Renal cortical epithelial cell (primary cell): ENCODE measurements around the gene XPNPEP2. TPM values are rescaled to one million over a fixed set of nuclear protein-coding genes. Genes with fewer than 3 reads are reported as not detected.

Experiments
- DNase-seq: peaks from one replicate; pipeline ENCODE4 v3.0.0-alpha.2; 2011; ENCODE audit warnings: low read depth
- total RNA-seq: library from RNA; depleted of rRNA; stranded (reverse); fragments of >200 nt; gene quantifications from 2 replicates; pipeline ENCODE4 v1.2.3, GENCODE V29; 2014

The XPNPEP2 gene
- total RNA-seq, 1 donor from 2014 or later, result not detected

DNA sequence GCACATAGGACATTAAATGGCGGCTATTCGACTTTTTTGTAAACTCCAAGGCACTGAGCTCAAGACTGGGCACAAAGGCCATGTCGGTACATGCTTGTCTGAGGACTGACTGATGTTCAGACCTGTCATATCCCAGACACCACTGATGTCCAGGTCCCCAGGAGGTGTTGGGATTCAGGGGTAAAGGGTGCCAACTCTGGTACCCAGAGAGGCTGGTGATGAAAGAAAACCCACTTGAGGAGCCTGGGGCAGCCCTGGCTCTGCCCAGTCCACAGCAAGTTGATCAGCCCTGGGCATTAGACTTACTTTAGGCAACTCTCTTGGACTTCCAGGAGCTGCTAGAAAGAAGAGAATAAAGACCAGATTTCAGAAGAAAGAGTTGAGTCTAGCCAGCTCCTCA, 59.7 kb downstream of the XPNPEP2 start:
- no peak for DNase-seq

DNA sequence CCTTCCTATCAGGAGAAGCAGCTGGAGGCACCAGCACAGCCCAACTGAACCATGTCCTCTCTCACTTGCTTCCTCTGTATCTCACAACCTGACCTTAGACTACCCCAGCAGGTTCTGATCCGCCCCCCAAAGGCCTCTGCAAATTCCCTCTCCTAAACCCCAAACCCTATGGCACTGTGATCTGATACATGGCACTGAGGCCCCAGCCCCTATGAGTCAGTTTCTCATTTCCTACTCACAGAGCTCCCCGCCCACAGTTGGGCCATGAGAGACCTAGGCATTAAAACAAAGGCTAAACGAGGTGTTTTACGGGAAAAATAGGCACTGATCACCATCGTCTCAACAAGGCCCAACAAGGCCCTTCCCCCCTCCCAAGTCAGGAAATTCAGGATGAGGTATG, 60.1 kb downstream of the XPNPEP2 start:
- DNase-seq, result no peak

DNA sequence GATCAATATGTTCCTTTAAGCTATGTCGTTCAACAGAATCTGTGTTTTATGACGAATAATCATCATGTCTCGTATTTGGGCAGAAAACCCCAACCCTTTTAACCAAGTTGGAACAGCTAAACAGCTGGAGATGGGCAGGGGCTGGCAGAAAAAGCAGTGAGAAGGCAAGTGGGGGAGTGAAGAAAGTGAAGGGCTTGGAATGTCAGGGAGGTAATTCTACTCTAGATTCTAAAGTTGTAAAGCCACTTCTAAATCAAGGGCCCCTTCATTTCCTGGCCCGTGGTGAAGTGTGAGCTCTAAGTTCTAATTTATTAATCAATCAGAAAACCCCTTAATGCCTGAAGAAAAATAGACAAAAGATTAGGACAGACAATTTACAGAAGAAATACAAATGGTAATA, 61.4 kb downstream of the XPNPEP2 start:
- DNase-seq, result no peak

DNA sequence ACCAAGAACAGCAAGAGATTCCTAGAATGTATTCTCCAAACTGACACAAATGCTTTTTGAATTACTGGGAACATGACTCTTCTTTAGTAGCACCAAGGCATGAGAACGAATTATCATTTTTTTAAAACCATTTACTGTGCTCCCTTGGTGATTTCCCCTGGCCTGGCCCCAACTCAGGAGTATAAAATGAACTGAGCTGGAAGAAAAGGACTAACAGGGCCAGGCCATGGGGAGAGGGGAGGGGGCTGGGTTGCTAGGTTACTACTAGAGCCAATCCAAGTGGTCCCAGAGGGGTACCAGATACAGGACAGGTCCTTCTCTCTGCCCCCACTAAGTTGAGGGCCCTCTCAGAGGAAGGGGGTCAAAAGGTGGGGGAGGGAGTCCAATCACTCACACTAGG, 64.1 kb downstream of the XPNPEP2 start:
- no peak for DNase-seq

DNA sequence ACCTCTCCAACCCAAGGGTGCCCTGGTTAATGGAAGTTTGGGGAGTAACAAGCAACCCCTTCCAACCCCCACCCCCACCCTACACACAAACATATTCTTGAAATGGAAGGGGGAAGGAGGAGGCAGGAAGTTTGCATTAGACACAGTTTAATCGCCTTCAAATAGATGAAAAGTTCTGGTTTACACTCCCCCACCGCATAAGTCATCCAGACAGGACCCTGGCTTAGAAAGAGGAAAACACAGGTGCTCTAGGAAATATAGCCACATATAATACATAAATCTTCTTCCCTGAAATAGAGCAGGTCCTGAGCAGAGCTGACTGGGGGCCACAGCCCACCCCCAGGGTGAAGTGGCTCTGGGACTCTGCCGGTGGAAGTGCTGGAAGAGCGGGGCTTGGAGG, 66.0 kb downstream of the XPNPEP2 start:
- DNase-seq, result no peak

DNA sequence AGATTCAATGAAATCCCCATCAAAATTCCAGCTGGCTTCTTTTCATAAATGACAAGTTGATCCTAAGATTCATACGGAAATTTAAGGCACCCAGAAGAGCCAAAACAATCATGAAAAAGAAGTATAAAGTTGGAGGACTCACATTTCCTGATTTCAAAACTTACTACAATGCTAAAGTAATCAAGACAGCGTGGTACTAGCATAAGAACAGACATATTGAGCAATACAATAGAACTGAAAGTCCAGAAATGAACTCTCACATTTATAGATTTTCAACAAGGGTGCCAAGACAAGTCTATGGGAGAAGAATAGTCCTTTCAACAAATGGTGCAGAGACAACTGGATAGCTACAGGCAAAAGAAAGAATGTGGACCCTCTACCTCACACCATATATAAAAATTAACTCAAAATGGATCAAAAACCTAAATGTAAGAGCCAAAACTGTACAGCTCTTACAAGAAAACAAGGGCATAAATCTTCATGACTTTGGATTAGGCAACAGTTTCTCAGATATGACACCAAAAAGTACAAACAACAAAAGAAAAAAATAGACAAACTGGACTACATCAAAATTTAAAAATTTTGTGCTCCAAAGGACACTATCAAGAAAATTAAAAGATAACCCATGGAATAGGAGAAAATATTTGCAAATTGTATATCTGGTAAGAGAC, 69.5 kb downstream of the XPNPEP2 start:
- no peak for DNase-seq

DNA sequence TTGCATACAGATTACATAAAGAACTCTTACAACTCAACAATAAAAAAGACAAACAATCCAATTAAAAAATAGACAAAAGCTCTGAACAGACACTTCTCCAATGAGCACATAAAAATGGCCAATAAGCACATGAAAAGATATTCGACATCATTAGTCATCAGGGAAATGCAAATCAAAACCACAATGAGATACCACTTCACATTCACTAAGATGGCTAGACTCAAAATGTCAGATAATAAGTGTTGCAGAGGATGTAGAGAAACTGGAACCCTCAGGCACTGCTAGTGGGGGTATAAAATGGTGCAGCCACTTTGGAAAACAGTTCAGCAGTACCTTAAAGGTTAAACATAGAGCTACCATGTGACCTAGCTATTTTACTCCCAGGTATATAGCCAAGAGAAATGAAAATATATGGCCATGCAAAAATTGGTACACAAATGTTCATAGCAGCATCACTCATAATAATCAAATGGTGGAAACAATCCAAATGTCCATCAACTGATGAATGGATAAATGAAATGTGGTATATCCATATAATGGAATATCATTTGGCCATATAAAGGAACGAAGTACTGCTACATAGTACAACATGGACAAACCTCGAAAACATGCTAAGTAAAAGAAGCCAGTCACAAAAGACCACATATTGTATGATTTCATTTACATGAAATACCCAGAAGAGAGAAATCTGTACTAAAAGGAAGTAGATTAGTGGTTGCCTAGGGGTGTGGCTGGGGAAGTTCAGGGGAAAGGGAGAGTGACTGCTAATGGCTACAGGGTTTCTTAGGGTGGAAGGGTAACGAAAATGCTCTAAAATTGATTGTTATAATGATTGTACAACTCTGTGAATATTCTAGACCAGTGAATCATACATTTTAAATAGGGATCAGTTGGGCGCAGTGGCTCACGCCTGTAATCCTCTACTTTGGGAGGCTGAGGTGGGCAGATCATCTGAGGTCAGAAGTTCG, 70.3 kb downstream of the XPNPEP2 start:
- DNase-seq, result no peak

DNA sequence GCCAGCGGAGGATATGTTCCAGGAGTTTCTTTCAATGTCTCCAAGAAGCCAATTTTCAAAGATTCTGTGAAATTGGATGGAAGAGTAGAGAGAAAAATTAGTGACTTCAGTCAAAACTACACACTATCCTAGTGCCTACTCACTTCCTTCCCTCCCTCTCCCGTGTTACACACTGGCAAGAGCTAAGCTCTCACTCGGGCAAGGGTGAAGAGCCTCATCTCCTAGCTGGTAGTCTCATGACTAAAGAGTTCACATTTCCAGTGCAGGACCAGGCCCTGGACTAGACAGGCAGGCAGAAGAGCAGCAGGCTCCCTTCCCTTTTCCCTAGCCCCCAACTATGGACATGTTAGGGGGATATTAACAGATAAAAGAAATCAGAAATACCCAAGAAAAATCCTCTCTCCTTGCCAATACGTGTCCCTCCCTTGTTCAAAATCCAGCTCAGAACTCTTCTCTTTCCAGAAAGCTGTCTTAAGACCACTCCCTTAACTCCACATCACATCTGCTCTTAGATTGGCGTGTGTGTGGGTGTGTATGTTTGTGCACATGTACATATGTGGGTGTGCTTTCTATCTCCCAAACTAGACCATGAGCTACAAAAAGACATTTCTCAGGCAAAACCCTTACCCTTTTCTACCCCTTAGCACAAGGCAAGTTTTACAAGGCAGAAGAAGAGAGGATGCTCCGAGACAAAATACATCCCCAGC, 75.0 kb downstream of the XPNPEP2 start:
- no peak for DNase-seq

DNA sequence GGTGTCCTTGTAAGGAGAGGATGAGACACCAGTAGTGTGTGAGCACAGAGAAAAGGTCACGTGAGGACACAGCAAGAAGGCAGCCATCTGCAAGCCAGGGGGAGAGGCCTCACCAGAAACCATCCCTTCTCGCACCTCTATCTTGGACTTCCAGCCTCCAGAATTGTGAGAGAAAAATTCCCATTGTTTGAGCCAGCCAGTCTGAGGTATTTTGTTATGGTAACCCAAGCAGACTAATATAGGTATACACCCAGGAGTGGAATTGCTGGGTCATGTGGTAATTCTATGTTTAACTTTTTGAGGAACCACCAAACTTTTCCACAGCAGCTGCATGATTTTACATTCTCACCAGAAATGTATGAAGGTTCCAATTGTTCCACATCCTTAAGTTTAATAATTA, 79.3 kb downstream of the XPNPEP2 start:
- DNase-seq, result no peak

Other genes with a start within 250 kb of the XPNPEP2 start
- 65.8 and 136 TPM in 2 replicates for gene SMARCA1, start 215.5 kb upstream of the XPNPEP2 start, total RNA-seq
- gene OCRL, start 198.7 kb upstream of the XPNPEP2 start, total RNA-seq, result 18.6 and 28.0 TPM in 2 replicates
- 0.17 and 0.60 TPM in 2 replicates for gene APLN, start 84.0 kb upstream of the XPNPEP2 start, total RNA-seq
- gene SASH3, start 41.0 kb downstream of the XPNPEP2 start, total RNA-seq, result not detected in 2 replicates
- 22.6 and 23.4 TPM in 2 replicates for gene ZDHHC9, start 104.9 kb downstream of the XPNPEP2 start, total RNA-seq
- 24.4 and 25.9 TPM in 2 replicates for gene UTP14A, start 167.2 kb downstream of the XPNPEP2 start, total RNA-seq
- gene BCORL1, start 243.7 kb downstream of the XPNPEP2 start, total RNA-seq, result 0.69 and 9.4 TPM in 2 replicates